Epithelial cell of proximal tubule (primary cell): Measurements from ENCODE around the gene MEIOB. TPM values are rescaled to one million over a fixed set of nuclear protein-coding genes. Genes with fewer than 3 reads are reported as not detected.
A peak's percentile ranks its signal among the peaks of the same experiment; 100 is the strongest.

Experiments used
- DNase-seq: peaks from one replicate; pipeline ENCODE4 v3.0.0-alpha.2; 2011; ENCODE audit warnings: low read depth
- H3K4me3 ChIP-seq: 2 replicates; pipeline ENCODE4 v1.5.1; 2011; ENCODE audit warnings: low read depth, mild to moderate bottlenecking, low read length
- CTCF ChIP-seq: conservative IDR thresholded peaks from 2 replicates; pipeline ENCODE4 v1.5.1; 2012; ENCODE audit warnings: low read depth, mild to moderate bottlenecking, low read length
- total RNA-seq: library from RNA; depleted of rRNA; stranded (reverse); fragments of >200 nt; gene quantifications from 2 replicates; pipeline ENCODE4 v1.2.3, GENCODE V29; 2015

The MEIOB gene
- total RNA-seq, 1 donor from 2014 or later: 2.1 TPM

DNA sequence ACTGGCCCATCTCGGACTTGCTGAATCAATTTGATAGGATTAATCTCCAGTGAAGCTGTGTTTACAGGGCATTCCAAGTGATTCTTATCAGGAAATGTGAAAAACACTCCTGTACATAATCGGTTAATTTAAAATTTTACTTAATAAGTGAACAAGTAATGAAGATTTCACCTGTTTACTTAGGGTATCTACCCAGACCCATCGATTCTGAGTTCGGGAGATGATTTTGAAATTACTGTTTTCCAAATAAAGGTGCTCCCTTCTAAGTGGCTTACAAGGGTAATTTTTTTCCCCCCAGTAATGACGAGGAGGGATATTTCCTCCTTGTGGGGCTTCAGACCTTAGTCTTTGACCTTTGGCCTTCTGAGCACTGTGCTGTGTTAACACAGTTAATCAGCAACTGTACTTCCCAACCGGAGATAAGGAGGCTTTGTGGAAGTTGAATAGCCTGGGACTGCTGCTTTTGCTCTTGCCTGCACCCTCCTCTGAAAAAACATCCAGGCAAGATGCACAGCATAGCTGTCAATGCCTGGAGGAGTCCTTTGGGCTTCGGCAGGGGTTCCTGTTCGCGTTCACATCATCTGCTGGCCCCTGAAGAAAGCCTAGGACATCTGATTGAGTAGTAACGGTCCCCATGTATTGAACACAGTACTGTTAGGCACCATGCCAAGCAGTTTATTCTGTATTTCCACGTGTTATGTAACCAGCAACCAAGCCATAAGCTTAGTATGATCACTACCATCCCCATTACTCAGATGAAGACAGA, 43.1 kb downstream of the MEIOB start:
- peak overlapping the region; percentile 84 for H3K4me3 ChIP-seq
- TF ChIP-seq CTCF: no peak
- DNase-seq: peak; percentile 48

DNA sequence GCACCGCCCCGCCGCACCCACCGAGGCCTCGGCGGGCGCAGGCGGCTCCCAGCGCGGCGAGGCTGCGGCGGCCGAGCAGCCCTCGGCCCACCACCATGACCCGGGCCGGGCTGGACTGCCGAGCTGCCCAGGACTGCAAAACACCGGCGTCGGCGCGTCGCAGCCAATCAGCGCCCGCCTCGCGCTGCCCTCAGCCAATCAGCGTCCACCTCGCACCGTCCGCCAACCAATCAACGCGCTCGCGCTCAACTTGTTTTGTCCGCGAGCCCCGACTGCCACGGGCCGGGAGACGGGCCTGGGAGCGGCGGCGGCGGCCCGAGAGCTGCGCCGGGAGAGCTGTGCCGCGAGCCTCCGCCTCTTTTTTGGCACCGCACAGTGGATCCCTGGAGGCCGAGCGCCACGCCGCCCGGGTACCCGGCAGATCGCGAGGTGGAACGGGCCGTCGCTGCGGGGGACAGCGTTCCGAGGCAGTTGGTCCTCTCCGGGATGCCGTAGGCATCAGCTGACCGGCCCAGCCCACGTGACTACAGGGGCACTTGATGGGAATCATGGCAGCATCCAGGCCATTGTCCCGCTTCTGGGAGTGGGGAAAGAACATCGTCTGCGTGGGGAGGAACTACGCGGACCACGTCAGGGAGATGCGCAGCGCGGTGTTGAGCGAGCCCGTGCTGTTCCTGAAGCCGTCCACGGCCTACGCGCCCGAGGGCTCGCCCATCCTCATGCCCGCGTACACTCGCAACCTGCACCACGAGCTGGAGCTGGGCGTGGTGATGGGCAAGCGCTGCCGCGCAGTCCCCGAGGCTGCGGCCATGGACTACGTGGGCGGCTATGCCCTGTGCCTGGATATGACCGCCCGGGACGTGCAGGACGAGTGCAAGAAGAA, 45.0 kb downstream of the MEIOB start, which contains the start of the genes FAHD1 and HAGH:
FAHD1 (plus strand) TSS at position 516 of the 883 bp plus-strand sequence; CDS start at position 549, 33 bp downstream.
HAGH (minus strand) TSS at position 135 of the 883 bp plus-strand sequence; CDS start at position 97, 38 bp downstream.
- no peak for TF ChIP-seq CTCF
- peak; percentile 56 for DNase-seq
- H3K4me3 ChIP-seq: peak within 1 kb of the TSS; percentile 84

DNA sequence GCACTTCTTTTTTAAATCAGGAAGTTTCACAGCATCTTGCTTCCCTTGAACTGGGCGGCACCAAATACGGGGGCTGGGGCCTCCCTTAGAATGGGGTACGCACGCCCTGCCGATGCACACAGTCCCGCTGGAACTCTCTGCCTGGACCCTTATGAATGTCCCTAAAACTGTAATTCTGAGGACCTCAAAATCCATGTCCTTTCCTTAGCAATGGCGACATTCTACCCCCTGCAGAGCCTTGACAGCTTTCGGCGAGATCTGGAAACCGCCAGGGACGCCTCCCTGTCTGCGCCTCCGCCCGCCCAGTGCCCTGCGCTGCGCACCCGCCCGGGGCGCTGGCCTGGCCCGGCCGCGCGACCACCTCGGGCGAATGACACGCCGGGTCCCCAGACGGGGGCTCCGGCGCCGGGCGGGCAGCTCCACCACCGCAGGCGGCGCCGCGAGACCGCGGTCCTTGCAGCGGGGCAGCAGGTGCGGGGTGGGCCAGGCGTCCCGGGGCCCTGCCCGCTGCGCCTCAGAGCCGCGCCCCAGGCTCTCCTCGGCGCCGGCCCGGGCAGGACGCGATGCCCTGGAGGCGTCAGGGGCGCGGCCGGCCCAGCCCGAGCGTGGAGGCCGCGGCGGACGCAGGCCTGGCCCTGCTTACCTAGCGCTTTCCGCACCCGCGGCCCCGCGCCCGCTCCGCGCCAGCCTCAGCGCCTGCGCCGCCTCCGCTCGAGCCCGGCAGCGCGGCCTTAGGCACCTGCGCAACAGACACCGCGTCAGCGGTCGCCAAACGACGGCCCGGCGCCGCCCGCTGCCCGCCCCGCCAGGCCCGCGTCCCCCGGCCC, 45.9 kb downstream of the MEIOB start:
- no peak for DNase-seq
- TF ChIP-seq CTCF: no peak
- H3K4me3 ChIP-seq: peak overlapping the region; percentile 84

GRCh38 chr16:1825381-1825863, 46.5 kb downstream of the MEIOB start:
- DNase-seq: no peak
- peak overlapping the region; percentile 84 for H3K4me3 ChIP-seq
- no peak for TF ChIP-seq CTCF

DNA sequence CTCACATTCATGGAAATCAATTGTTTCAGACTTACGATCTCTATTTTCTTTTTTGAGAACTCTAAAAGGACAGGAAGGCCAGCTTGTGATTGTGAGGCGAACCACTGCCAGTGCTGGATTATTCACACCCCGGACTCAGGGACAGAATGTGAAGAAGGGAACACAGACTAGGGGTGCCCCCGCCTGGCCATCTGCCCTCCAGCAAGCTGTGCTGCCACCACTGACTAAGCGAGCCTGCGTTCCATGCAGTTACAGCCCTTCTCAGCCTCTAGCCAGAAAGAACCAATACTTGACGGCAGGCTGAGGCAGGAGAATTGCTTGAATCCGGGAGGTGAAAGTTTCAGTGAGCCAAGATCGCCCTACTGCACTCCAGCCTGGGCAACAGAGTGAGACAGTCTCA, 48.1 kb downstream of the MEIOB start:
- peak; percentile 59 for TF ChIP-seq CTCF
- DNase-seq: no peak
- no peak overlapping the region for H3K4me3 ChIP-seq

GRCh38 chr16:1822801-1823200, 49.2 kb downstream of the MEIOB start:
- no peak for DNase-seq
- H3K4me3 ChIP-seq: no peak overlapping the region
- TF ChIP-seq CTCF: no peak
